H9 (cell line): Measurements from ENCODE around the gene MRFAP1. TPM values are rescaled to one million over a fixed set of nuclear protein-coding genes. Genes with fewer than 3 reads are reported as not detected.

Source experiments
- DNase-seq: peaks from one replicate; pipeline ENCODE4 v3.0.0-alpha.2; 2017
- H2AFZ ChIP-seq: one replicate; pipeline ENCODE4 v1.6.1; 2013; ENCODE audit warnings: mild to moderate bottlenecking, low read length, control low read depth, moderate library complexity
- H2AK5ac ChIP-seq: 2 replicates; pipeline ENCODE4 v1.6.1; 2013; ENCODE audit warnings: low read length, control low read depth, mixed read lengths; ENCODE audit not compliant: insufficient read length
- H2BK120ac ChIP-seq: one replicate; pipeline ENCODE4 v1.6.1; 2013; ENCODE audit warnings: low read depth, mild to moderate bottlenecking, low read length, control low read depth, inconsistent platforms; ENCODE audit not compliant: poor library complexity, severe bottlenecking
- H2BK12ac ChIP-seq: 2 replicates; pipeline ENCODE4 v1.6.1; 2013; ENCODE audit warnings: low read length, control low read depth, mixed read lengths, low read depth; ENCODE audit not compliant: insufficient read length
- H2BK15ac ChIP-seq: 2 replicates; pipeline ENCODE4 v1.6.1; 2013; ENCODE audit warnings: low read depth, low read length, control low read depth
- H2BK20ac ChIP-seq: one replicate; pipeline ENCODE4 v1.6.1; 2013; ENCODE audit warnings: low read depth, mild to moderate bottlenecking, low read length, control low read depth, inconsistent platforms; ENCODE audit not compliant: poor library complexity, severe bottlenecking
- H2BK5ac ChIP-seq: 2 replicates; pipeline ENCODE4 v1.6.1; 2013; ENCODE audit warnings: low read length, control low read depth, mixed read lengths; ENCODE audit not compliant: insufficient read length
- H3K14ac ChIP-seq: 2 replicates; pipeline ENCODE4 v1.6.1; 2013; ENCODE audit warnings: low read length, control low read depth; ENCODE audit not compliant: insufficient read depth
- H3K18ac ChIP-seq: 2 replicates; pipeline ENCODE4 v1.6.1; 2013; ENCODE audit warnings: low read depth, mild to moderate bottlenecking, mixed read lengths, low read length, control low read depth; ENCODE audit not compliant: insufficient read length
- H3K23ac ChIP-seq: 2 replicates; pipeline ENCODE4 v1.6.1; 2013; ENCODE audit warnings: low read length, control low read depth, mixed read lengths, low read depth; ENCODE audit not compliant: insufficient read length
- H3K23me2 ChIP-seq: 2 replicates; pipeline ENCODE4 v1.6.1; 2013; ENCODE audit warnings: low read depth, mild to moderate bottlenecking, mixed read lengths, low read length, control low read depth; ENCODE audit not compliant: insufficient read length, poor library complexity, severe bottlenecking
- H3K27ac ChIP-seq: 2 replicates; pipeline ENCODE4 v1.5.1; 2013; ENCODE audit warnings: low read length, control low read depth, mixed read lengths, low read depth; ENCODE audit not compliant: insufficient read length
- H3K27me3 ChIP-seq: 2 replicates; pipeline ENCODE4 v1.6.1; 2013; ENCODE audit warnings: low read length, control low read depth, inconsistent platforms; ENCODE audit not compliant: insufficient read depth
- H3K4ac ChIP-seq: 2 replicates; pipeline ENCODE4 v1.6.1; 2013; ENCODE audit warnings: low read depth, mild to moderate bottlenecking, control low read depth, inconsistent platforms, low read length, moderate library complexity
- H3K4me1 ChIP-seq: 2 replicates; pipeline ENCODE4 v1.6.1; 2013; ENCODE audit warnings: low read length, control low read depth, inconsistent platforms; ENCODE audit not compliant: insufficient read depth
- H3K4me2 ChIP-seq: 2 replicates; pipeline ENCODE4 v1.6.1; 2013; ENCODE audit warnings: low read length, control low read depth, mixed read lengths; ENCODE audit not compliant: insufficient read length, insufficient read depth
- H3K56ac ChIP-seq: 2 replicates; pipeline ENCODE4 v1.6.1; 2013; ENCODE audit warnings: low read depth, mild to moderate bottlenecking, mixed read lengths, low read length, control low read depth; ENCODE audit not compliant: insufficient read length
- H3K79me1 ChIP-seq: 2 replicates; pipeline ENCODE4 v1.6.1; 2013; ENCODE audit warnings: low read depth, mild to moderate bottlenecking, moderate library complexity, low read length, control low read depth, inconsistent platforms; ENCODE audit not compliant: insufficient read depth, poor library complexity, severe bottlenecking
- H3K79me2 ChIP-seq: 2 replicates; pipeline ENCODE4 v1.6.1; 2013; ENCODE audit warnings: low read length, control low read depth, inconsistent platforms; ENCODE audit not compliant: insufficient read depth
- H3K9ac ChIP-seq: 2 replicates; pipeline ENCODE4 v1.6.1; 2013; ENCODE audit warnings: low read length, control low read depth, mixed read lengths; ENCODE audit not compliant: insufficient read length; ENCODE audit errors: extremely low read depth
- H3K9me3 ChIP-seq: one replicate; pipeline ENCODE4 v1.6.1; 2013; ENCODE audit warnings: low read depth, low read length, inconsistent platforms; ENCODE audit not compliant: control insufficient read depth
- H3T11ph ChIP-seq: one replicate; pipeline ENCODE4 v1.6.1; 2013; ENCODE audit warnings: mild to moderate bottlenecking, low read length, control low read depth, inconsistent platforms
- H4K20me1 ChIP-seq: one replicate; pipeline ENCODE4 v1.6.1; 2013; ENCODE audit not compliant: control insufficient read depth, insufficient read length, insufficient read depth
- H4K5ac ChIP-seq: 2 replicates; pipeline ENCODE4 v1.6.1; 2013; ENCODE audit warnings: low read depth, mild to moderate bottlenecking, mixed read lengths, low read length, control low read depth; ENCODE audit not compliant: insufficient read length
- H4K8ac ChIP-seq: replicated peaks from 2 replicates; pipeline ENCODE4 v1.6.1; 2013; ENCODE audit warnings: low read length, control low read depth, mixed read lengths, low read depth; ENCODE audit not compliant: insufficient read length
- H4K91ac ChIP-seq: 2 replicates; pipeline ENCODE4 v1.6.1; 2013; ENCODE audit warnings: low read depth, mild to moderate bottlenecking, moderate library complexity, mixed read lengths, low read length, control low read depth; ENCODE audit not compliant: insufficient read length
- H3K27ac Mint-ChIP-seq, 3 experiments: 2 replicates in 2 of 3; 3 replicates in 1 of 3; pipeline ENCODE4 v1.8.0; 2020 to 2021; ENCODE audit warnings: mixed read lengths in 3 of 3, mild to moderate bottlenecking in 1 of 3, moderate library complexity in 1 of 3
- H3K27me3 Mint-ChIP-seq: 2 replicates; pipeline ENCODE4 v1.8.0; 2021; ENCODE audit warnings: low read depth, mild to moderate bottlenecking, moderate library complexity, mixed read lengths
- H3K36me3 Mint-ChIP-seq, 3 experiments: 2 replicates in 2 of 3; 3 replicates in 1 of 3; pipeline ENCODE4 v1.8.0; 2020 to 2021; ENCODE audit warnings: low read depth in 3 of 3, mixed read lengths in 3 of 3; ENCODE audit not compliant: insufficient read depth in 1 of 3
- H3K4me1 Mint-ChIP-seq, 2 experiments: 2 replicates each; pipeline ENCODE4 v1.8.0; 2020; ENCODE audit warnings: mixed read lengths in 2 of 2
- H3K4me3 Mint-ChIP-seq, 2 experiments: 2 replicates in 1 of 2; 3 replicates in 1 of 2; pipeline ENCODE4 v1.8.0; 2020 to 2021; ENCODE audit warnings: mild to moderate bottlenecking in 2 of 2, mixed read lengths in 2 of 2, moderate library complexity in 1 of 2
- H3K9me3 Mint-ChIP-seq, 2 experiments: 2 replicates in 1 of 2; 3 replicates in 1 of 2; pipeline ENCODE4 v1.8.0; 2020; ENCODE audit warnings: mild to moderate bottlenecking in 2 of 2, mixed read lengths in 2 of 2, moderate library complexity in 1 of 2
- CTCF ChIP-seq: fragments of 200-600 bp; sonication (generic); conservative IDR thresholded peaks from 3 replicates; pipeline ENCODE4 v1.8.0; 2021; ENCODE audit warnings: antibody characterized with exemption, mild to moderate bottlenecking
- WGBS: extraction: QIAGEN DNeasy Blood & Tissue Kit; methylation state at CpG from one replicate; pipeline ENCODE4 v1.1.7; 2013; ENCODE audit warnings: missing lambda C conversion rate, low lambda C conversion rate, mixed read lengths; ENCODE audit not compliant: insufficient read length; ENCODE audit errors: extremely low coverage; 5-methylcytosine and 5-hydroxymethylcytosine counted together
- total RNA-seq: library from RNA; stranded (reverse); gene quantifications from 2 replicates; pipeline ENCODE4 v1.2.1, GENCODE V29; 2021

The MRFAP1 gene
- total RNA-seq, 1 experiment from 2014 or later: 328 TPM

GRCh38 chr4:6682862-6683590 lies 42.5 kb downstream of the MRFAP1 start:
- no CpG with 5 or more reads among the region's 11 CpGs for WGBS
- no peak for TF ChIP-seq CTCF
- no peak overlapping the region for H3K9ac ChIP-seq
- no peak overlapping the region for H4K91ac ChIP-seq
- H2BK12ac ChIP-seq: no peak overlapping the region
- H3K56ac ChIP-seq: no peak overlapping the region
- no peaks in the 10 kb centered on the region for H3K79me2 ChIP-seq
- H3K27me3 ChIP-seq: no peaks in the 10 kb centered on the region
- H3K23me2 ChIP-seq: no peaks in the 10 kb centered on the region
- H3K79me1 ChIP-seq: no peaks in the 10 kb centered on the region
- no peak overlapping the region for H4K8ac ChIP-seq
- Mint-ChIP-seq H3K36me3 (peaks cover 2 to 11% (median 10%) of the 10 kb centered on the region in 3 experiments; a peak in 5 of 7 replicates), H3K4me1 (peaks cover 0 to 3% of the 10 kb centered on the region in 2 experiments; a peak in 2 of 4 replicates), H3K27me3 (peaks cover 19% of the 10 kb centered on the region), H3K4me3 (no peak overlapping the region; a peak in 1 of 5 replicates), H3K9me3 (peaks cover 10 to 11% of the 10 kb centered on the region in 2 experiments), H3K27ac (peak overlapping the region in 1 of 3 experiments; percentile 31; a peak in 1 of 7 replicates)
- no peak overlapping the region; the same call in 1 of the 2 replicates for H3K14ac ChIP-seq
- H3T11ph ChIP-seq: no peak overlapping the region
- no peak overlapping the region for H2BK15ac ChIP-seq
- H4K5ac ChIP-seq: no peak overlapping the region
- H3K27ac ChIP-seq: no peak overlapping the region
- H3K23ac ChIP-seq: no peak overlapping the region
- H3K4me1 ChIP-seq: no peaks in the 10 kb centered on the region
- H2BK5ac ChIP-seq: no peak overlapping the region
- H4K20me1 ChIP-seq: no peaks in the 10 kb centered on the region
- H2BK20ac ChIP-seq: no peak overlapping the region
- no peak overlapping the region for H2AFZ ChIP-seq
- no peak overlapping the region for H2AK5ac ChIP-seq
- no peak overlapping the region for H3K18ac ChIP-seq
- H3K9me3 ChIP-seq: no peaks in the 10 kb centered on the region
- no peak overlapping the region for H3K4ac ChIP-seq
- no peak for DNase-seq
- no peak overlapping the region for H2BK120ac ChIP-seq
- no peak overlapping the region for H3K4me2 ChIP-seq
